NCI-H510A (cell line): ENCODE results near the gene FRS2.

Experiments
- DNase-seq: peaks from one replicate; lab custom pipeline; 2025; lab: John Stamatoyannopoulos, UW

The FRS2 gene

GRCh38 chr12:69501154-69501895, 31.1 kb downstream of the FRS2 start:
- no peak for DNase-seq

DNA sequence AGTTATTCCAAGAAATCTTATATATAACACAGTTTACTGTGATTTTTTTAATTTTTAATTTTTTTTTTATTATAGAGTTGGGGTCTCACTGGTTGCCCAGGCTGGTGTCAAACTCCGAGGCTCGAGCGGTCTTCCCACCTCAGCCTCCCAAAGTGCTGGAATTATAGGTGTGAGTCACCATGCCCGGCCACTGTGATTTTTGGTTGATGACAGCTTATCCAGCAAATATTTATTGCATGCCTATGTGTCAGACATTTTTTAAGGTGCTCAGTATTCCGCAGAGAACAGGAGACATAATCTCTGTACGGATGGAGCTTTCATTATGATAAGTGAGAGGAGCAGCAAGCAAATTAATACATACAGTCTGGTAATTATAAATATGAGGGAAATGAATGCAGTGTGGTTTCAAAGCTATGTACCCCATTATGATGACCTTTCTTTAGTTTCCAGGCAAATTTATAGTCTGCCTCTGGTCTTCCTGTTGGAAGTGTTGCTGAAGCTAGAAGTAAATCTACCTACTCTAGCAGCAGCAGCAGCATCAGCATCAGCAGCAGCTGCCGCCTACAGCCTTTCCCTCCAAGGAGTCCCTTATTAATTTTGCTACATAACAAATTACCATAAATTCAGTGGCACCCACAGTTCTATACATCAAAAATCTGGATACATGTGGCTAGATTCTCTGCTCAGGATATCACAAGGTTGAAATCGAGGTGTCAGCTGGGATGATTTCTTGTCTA, 32.3 kb downstream of the FRS2 start:
- DNase-seq: no peak

DNA sequence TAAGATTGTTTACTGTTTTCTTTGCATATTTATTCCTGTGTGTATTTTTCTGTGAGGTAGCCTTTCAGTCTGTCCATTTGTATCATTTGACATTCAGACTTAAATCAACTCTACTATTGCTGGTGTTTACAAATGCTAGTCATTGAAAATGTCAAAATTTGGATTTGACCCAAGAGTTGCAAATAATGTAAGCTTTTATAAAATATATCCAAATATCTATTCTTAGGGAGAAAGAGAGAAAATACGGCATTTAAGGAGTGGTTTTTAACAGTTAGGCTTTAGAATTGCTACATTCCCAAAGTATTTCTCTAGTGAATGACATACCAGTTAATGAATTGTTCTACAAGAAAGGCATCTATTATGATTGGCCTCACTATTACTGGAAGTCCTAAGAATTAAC, 37.9 kb downstream of the FRS2 start:
- DNase-seq: no peak

DNA sequence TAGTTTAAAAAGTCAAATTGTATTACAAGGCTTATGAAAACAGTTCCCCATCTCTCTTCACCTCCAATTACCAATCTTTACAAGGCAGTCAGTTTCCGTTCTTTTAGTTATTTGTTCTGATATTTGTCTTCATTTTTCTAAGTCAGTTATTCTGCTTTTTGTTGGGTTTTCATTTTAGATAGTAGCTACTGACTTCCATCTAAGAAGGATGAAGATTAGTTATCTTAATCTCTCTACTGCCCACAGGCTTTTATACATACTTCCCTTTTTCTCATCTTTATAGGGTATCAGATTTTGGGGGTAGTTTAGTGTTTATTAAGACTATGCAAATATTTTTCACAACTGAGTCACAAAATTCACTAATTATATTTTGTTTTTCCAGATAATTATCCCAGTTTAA, 38.4 kb downstream of the FRS2 start:
- no peak for DNase-seq

GRCh38 chr12:69509308-69509736, 39.1 kb downstream of the FRS2 start:
- DNase-seq: no peak

- DNase-seq: no peak
Measured at GRCh38 chr12:69509904-69510827, 40.0 kb downstream of the FRS2 start.

GRCh38 chr12:69511016-69511415, 40.8 kb downstream of the FRS2 start:
- DNase-seq: no peak

GRCh38 chr12:69511469-69512267, 41.5 kb downstream of the FRS2 start:
- no peak for DNase-seq

DNA sequence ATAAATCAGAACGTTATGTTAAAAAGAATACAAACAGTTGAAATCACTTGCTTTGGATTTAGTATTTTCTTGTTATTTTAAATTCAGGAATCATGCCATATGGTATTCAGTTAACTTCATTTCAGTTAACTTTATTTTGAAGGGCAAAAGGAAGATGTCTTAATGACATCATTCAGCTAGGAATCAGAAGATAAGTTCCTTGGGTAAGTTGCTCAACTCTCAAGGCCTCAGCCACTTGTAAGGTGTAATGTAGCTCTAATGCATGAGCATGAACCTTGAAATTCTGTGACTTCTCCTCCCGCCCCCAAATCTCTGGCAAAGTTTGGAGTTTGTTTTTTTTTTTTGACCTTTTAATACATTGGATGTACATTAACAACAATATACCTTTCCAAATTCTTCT, 42.6 kb downstream of the FRS2 start:
- DNase-seq: no peak

DNA sequence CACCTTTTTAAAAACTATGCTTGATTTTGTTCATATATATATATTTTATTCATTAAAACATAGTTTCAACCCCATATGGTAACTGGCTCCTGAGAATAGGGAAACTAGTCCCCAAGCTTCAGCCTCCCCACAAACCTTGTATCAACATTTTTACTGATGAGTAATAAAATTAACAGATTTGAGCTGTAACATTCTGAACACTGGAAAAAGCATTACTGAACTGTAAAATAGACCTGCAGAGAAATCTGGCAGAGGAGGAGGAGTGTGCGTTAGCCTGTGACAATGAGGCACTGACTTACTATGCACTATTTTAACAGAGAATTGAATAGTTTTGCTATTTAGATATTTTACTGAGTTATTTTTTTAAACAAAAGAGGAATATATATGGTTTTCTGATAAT, 43.1 kb downstream of the FRS2 start:
- no peak for DNase-seq

DNA sequence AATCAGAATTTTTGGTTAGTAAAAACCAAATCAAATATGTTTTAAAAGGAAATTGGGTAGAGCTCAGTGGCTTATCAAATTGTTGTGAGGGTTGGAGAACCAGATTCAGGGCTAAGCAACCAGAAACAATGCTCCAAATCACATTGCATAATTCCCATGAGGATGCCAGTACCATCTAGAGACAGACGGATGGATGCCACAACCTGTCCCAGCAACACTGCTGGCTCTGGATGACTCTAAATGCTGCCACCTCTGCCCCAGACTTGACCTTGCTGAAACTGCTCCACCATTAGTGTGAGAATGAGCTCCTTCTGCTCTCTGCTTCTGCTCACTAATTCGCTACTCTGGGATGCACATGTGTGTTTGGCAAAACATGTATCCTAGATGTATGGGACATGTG, 43.9 kb downstream of the FRS2 start:
- DNase-seq: no peak

DNA sequence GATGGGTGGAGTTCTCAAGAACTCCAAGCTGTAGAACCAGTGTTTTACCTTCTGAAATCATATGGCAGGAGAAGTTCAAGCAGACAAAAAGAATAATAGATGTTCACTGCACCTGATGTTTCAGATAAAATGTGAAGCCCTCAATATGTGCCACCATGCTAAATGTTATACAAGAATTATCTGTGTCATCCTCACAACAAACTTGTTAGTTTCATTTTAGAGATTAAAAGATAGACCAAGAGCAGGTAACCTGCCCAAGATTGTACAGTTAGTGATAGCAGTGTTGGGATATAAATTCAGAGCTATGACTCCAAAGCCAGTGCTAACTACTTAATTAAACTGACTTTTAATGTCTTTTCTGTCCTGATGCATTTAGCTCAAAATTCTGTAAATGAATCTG, 44.7 kb downstream of the FRS2 start:
- DNase-seq: no peak

DNA sequence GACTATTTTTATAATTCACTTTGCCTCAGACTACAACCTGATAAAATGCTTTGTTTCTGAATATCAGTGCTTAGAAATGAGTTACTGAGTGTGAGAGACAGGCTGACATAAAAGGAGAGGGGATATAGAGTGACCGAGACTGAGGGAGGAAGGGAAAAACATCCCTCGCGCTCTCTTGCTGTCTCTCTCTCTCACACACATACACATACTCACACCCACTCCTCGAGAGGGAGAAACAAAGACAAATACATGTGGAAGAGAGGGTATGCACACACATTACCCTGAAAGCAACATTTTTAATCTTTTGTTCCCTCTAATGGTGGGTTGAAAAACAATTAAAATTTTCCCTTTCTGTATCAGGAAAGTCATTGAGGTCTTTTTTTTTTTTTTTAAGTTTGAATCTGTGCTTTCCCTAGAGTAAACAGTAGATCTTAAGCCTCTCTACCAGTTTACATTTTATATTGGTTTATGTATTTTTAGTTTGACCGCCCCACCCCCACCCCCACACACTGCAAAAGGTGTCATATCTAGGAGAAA, 45.3 kb downstream of the FRS2 start:
- DNase-seq: no peak

DNA sequence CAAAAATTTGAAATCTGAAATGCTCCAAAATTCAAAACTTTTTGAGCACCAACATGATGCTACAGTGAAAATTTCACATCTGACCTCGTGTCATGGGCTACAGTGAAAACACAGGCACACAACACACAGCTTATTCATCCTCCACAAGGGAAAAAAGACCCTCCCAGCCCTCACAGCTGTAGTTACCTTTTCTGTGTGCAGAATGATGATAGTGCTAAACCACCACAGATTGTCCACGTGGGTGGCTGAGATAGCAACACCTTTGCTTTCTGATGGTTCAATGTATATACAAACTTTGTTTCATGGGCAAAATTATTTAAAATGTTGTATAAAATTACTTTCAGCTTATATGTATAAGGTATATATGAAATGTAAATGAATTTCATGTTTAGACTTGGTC, 46.8 kb downstream of the FRS2 start:
- DNase-seq: no peak

DNA sequence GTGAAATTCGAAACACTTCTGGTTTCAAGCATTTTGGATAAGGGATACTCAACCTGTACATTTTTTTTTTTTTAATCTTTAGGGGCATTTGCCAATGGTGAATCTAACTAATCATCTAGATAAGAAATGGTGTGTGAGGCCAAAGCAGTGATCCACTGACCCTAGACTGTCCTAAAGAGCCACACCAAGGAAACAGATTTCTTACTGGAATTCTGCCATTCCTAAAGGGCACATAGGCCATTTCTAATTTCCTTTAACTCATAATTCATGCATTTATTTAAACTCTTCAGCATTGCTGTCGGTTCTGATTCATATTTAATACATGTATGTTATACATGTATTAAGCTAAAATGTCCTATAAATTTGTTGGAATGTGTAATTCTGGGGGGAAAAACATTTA, 47.2 kb downstream of the FRS2 start:
- DNase-seq: no peak

DNA sequence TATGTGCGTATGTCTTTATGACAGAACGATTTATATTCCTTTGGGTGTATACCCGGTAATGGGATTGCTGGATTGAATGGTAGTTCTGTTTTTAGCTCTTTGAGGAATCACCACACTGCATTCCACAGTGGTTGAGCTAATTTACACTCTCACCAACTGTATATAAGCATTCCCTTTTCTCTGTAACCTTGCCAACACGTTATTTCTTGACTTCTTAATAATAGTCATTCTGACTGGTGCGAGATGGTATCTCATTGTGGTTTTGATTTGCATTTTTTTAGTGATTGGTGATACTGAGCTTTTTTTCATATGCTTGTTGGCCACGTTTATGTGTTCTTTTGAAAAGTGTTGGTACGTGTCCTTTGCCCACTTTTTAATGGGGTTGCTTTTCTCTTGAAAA, 49.7 kb downstream of the FRS2 start:
- DNase-seq: no peak

GRCh38 chr12:69523433-69524330, 53.5 kb downstream of the FRS2 start:
- no peak for DNase-seq

- DNase-seq: no peak
Measured at GRCh38 chr12:69524331-69524630, 54.1 kb downstream of the FRS2 start.

- DNase-seq: no peak
Measured at GRCh38 chr12:69524755-69525469, 54.7 kb downstream of the FRS2 start.
